ENCODE measurements around the gene SEPTIN8.

The SEPTIN8 gene

GRCh38 chr5:132714456-132715307 is 62.4 kb downstream of the SEPTIN8 start (continued):
- TF ChIP-seq ZNF24 (tag by site-specific recombination; IDR thresholded peaks at IDR 0.05) (no peak), ZNF645 (tag by site-specific recombination; IDR thresholded peaks at IDR 0.05) (no peak), ZBTB21 (tag by site-specific recombination; IDR thresholded peaks at IDR 0.05) (no peak), EGR2 (tag by site-specific recombination; IDR thresholded peaks at IDR 0.05; ENCODE audit: low read depth) (no peak), ZSCAN16 (tag by site-specific recombination; IDR thresholded peaks at IDR 0.05) (no peak), ELK4 (IDR thresholded peaks at IDR 0.05; ENCODE audit: borderline replicate concordance, low read depth, low read length) (no peak), ZNF510 (tag by site-specific recombination; IDR thresholded peaks at IDR 0.05; ENCODE audit: insufficient replicate concordance) (no peak)

- TF ChIP-seq ZNF776 (tag by site-specific recombination; IDR thresholded peaks at IDR 0.05; ENCODE audit: borderline replicate concordance), result no peak
- no peak for TF ChIP-seq MYNN (tag by site-specific recombination; IDR thresholded peaks at IDR 0.05; ENCODE audit: borderline replicate concordance)
- TF ChIP-seq ZNF571 (tag by site-specific recombination; IDR thresholded peaks at IDR 0.05), result no peak
- TF ChIP-seq ZXDB (tag by site-specific recombination; IDR thresholded peaks at IDR 0.05), result no peak
- no peak for TF ChIP-seq ZNF214 (tag by site-specific recombination; IDR thresholded peaks at IDR 0.05; ENCODE audit: borderline replicate concordance)
- no peak for TF ChIP-seq ZIC2 (tag by site-specific recombination; IDR thresholded peaks at IDR 0.05)
- no peak for TF ChIP-seq PRDM10 (tag by site-specific recombination; IDR thresholded peaks at IDR 0.05)
- no peak for TF ChIP-seq ZBTB49 (tag by site-specific recombination; IDR thresholded peaks at IDR 0.05; ENCODE audit: low read depth)
- no peak for TF ChIP-seq ZNF560 (tag by site-specific recombination; IDR thresholded peaks at IDR 0.05; ENCODE audit: borderline replicate concordance)
- TF ChIP-seq ZNF777 (tag by site-specific recombination; IDR thresholded peaks at IDR 0.05; ENCODE audit: borderline replicate concordance), result no peak
- TF ChIP-seq ZNF366 (tag by site-specific recombination; conservative IDR thresholded peaks at IDR 0.05), result no peak
- TF ChIP-seq GFI1B (tag by site-specific recombination; IDR thresholded peaks at IDR 0.05), result no peak
- Histone ChIP-seq H3K9me3 (ENCODE audit: control insufficient read depth, insufficient read depth, low read depth, low read length) (no peaks in the 10 kb centered on the region), H3K4me1 (ENCODE audit: control insufficient read depth, insufficient read depth, low read length) (no peaks in the 10 kb centered on the region), H3K4me3 (ENCODE audit: low read depth, low read length) (no peak overlapping the region), H3K27ac (ENCODE audit: extremely low read depth, low read depth, low read length) (no peak overlapping the region), H3K36me3 (ENCODE audit: control insufficient read depth in 2 of 2, insufficient read depth in 1 of 2, low read length in 2 of 2) (peaks cover 0 to 15% of the 10 kb centered on the region in 2 experiments; a peak in 2 of 3 replicates)
- ChIA-PET CTCF (interaction anchor here (0.5 to 0.6 kb wide), 3 partner anchors 19 to 245 kb away, joined by 3 to 4 read pairs (median 3); no protein-coding TSS in a partner anchor), POLR2A (interaction anchor here (0.6 to 0.7 kb wide), 2 partner anchors 23 to 175 kb away, joined by 5 to 7 read pairs; no protein-coding TSS in a partner anchor)
Measured at GRCh38 chr5:132708645-132709044, 68.4 kb downstream of the SEPTIN8 start.
